Measurements from ENCODE around the gene AVPR1B.

The AVPR1B gene

GRCh38 chr1:206117151-206117948 is at the start of gene AVPR1B:
Gene AVPR1B, minus strand, starts transcription at chr1:206117388. Its CDS starts 498 bp downstream, at chr1:206116890.
- TF ChIP-seq CTCF (conservative IDR thresholded peaks at IDR 0.05; ENCODE audit: low read depth, low read length): no peak
- H3K4me3 ChIP-seq (ENCODE audit: low read length): peak within 1 kb of the TSS; percentile 34
- no peak for DNase-seq (ENCODE audit: low read depth)

GRCh38 chr1:206145771-206146290 is 28.6 kb upstream of the AVPR1B start:
- H3K4me3 ChIP-seq (ENCODE audit: low read length): no peak overlapping the region
- TF ChIP-seq CTCF (conservative IDR thresholded peaks at IDR 0.05; ENCODE audit: low read depth, low read length): no peak
- DNase-seq (ENCODE audit: low read depth): no peak

GRCh38 chr1:206144605-206145004 is 27.4 kb upstream of the AVPR1B start:
- TF ChIP-seq CTCF (conservative IDR thresholded peaks at IDR 0.05; ENCODE audit: low read depth, low read length): no peak
- no peak overlapping the region for H3K4me3 ChIP-seq (ENCODE audit: low read length)
- DNase-seq (ENCODE audit: low read depth): no peak

- DNase-seq (ENCODE audit: low read depth): no peak
- no peak for TF ChIP-seq CTCF (conservative IDR thresholded peaks at IDR 0.05; ENCODE audit: low read depth, low read length)
- H3K4me3 ChIP-seq (ENCODE audit: low read length): no peak overlapping the region
These were observed 26.5 kb upstream of the AVPR1B start for GRCh38 chr1:206143537-206144172.

- DNase-seq (ENCODE audit: low read depth): no peak
- no peak overlapping the region for H3K4me3 ChIP-seq (ENCODE audit: low read length)
- TF ChIP-seq CTCF (conservative IDR thresholded peaks at IDR 0.05; ENCODE audit: low read depth, low read length): no peak
These were observed 25.6 kb upstream of the AVPR1B start for GRCh38 chr1:206142770-206143169.

- no peak overlapping the region for H3K4me3 ChIP-seq (ENCODE audit: low read length)
- no peak for TF ChIP-seq CTCF (conservative IDR thresholded peaks at IDR 0.05; ENCODE audit: low read depth, low read length)
- DNase-seq (ENCODE audit: low read depth): no peak
These were observed 24.8 kb upstream of the AVPR1B start for GRCh38 chr1:206142011-206142410.
